CD4-positive, alpha-beta T cell treated with Interleukin-6 at 100 ng/mL for 8 hours (primary cell): Measurements from ENCODE around the gene EPHA10.
"Not testable (repeated sequence)": the region's sequence is repeated elsewhere in the genome, so short reads cannot be mapped to it uniquely, and the experiment has no call there.

Experiments
- DNase-seq: peaks from one replicate; pipeline ENCODE4 v3.0.0-alpha.2; 2020; ENCODE audit warnings: mixed read lengths, low spot score

Gene EPHA10

DNA sequence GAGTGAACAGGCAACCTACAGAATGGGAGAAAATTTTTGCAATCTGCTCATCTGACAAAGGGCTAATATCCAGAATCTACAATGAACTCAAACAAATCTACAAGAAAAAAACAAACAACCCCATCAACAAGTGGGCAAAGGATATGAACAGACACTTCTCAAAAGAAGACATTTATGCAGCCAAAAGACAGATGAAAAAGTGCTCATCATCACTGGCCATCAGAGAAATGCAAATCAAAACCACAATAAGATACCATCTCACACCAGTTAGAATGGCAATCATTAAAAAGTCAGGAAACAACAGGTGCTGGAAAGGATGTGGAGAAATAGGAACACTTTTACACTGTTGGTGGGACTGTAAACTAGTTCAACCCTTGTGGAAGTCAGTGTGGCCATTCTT is 6.5 kb upstream of the EPHA10 start:
- DNase-seq, result not testable (repeated sequence)

GRCh38 chr1:37767488-37767887 is 2.6 kb upstream of the EPHA10 start:
- DNase-seq, result no peak

DNA sequence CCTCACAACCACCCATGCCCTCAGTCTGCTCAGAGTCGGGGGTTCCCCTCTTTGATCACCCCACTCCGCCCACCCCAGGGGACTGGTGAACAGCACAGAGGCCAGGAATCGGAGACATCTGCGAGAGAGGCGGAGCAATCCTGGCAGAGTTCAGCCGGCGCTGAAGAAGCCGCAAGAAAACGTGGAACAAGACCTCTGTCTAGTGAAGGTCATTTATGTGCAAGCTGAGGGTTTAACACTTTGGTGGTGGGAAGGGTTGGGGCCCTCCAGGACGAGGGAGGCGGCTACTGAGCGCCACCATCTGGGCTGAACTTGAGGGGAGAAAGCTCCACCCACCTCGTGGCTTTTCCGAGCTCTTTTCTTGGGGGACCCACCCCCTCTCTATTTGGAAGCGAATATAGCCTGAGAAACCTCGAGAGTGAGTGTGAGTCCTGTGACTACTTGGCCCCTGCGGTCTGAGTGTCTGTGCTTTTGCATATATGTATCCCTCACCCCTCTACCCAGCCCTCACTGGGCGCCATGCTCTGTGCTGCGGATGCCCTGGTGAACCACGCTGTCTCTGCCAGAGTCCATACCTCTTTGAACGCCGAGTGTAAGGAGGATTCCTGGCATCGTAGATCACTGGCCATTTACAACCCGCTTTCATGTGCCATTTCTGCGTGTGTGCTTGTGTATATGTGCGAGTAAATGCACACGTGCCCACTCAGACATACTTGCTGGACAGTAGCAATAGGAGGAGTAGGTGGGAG is 1.2 kb upstream of the EPHA10 start:
- no peak for DNase-seq

GRCh38 chr1:37764414-37764825 is 500 bp downstream of the EPHA10 start:
- DNase-seq, result no peak

DNA sequence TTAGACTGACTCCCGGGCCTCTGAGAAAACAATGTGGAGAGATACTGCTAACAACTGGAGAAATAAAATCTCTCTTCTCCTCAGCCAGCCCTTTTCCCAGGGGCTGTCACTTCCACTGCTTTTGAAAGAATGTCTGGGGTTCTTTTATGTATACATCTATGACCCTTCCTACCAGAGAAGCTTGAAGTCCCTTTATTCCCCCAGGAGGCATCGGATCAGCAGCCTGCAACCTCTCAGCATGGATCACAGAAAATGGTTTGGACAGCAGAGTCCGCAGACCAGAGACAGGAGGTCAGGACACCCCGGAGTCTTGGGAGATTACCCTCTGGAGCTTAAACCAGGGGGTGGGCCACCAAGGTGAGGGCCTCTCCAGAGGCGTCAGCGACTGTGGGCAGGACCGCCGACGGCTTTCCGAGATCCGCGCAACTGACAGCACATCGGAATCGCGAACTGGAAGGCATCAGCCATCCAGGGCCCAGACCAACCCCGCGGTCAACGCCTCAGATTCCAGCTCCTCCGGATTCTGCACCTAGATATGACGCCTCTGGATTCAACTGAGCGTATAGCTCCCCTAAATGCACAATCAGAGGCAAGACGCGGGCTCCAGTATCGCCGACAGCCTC is 1.0 kb downstream of the EPHA10 start:
- no peak for DNase-seq

GRCh38 chr1:37762516-37762915 is 2.4 kb downstream of the EPHA10 start:
- no peak for DNase-seq

- no peak for DNase-seq
These were observed 3.4 kb downstream of the EPHA10 start for GRCh38 chr1:37761416-37762095.

DNA sequence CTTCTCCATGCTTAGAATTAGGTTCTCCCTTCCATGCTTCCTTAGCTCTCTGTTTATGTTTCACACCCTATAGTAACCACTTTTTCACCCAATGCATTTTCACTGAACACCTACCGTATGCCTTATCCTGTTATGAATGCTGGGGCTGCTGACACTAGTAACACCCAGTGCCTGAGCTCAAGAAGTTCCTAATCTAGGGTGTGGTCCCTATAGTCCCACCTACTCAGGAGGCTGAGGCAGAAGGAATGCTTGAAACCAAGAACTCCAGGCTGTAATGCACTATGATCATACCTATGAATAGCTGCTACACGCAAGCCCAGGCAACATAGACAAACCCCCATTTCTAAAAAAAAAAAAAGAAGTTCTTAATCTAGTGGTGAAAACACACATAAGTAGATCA is 5.5 kb downstream of the EPHA10 start:
- DNase-seq, result no peak

GRCh38 chr1:37755951-37756560 is 8.9 kb downstream of the EPHA10 start:
- DNase-seq, result no peak

- DNase-seq, result no peak
These were observed 9.6 kb downstream of the EPHA10 start for GRCh38 chr1:37755290-37755689.

- no peak for DNase-seq
These were observed 11.2 kb downstream of the EPHA10 start for GRCh38 chr1:37753473-37754321.

GRCh38 chr1:37752583-37753471 is 12.1 kb downstream of the EPHA10 start:
- DNase-seq, result no peak

DNA sequence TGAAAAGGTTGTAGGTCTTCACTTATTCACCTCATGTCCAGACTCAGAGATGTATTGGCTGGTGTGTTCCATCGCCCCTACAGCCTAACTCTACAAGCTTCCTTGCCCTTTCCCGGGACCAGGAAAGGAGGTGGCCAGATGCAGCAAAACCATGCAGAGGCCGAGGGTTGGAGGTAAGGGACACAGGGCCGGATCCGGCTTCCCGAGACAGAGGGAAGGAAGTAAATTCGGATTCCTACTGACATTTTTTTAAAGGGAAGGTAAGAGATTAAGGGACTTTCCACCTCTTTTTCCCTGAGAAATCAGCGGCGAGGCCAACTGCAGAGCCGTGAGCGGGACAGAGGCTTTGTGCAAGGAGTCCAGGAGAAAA is 12.7 kb downstream of the EPHA10 start:
- DNase-seq, result no peak

DNA sequence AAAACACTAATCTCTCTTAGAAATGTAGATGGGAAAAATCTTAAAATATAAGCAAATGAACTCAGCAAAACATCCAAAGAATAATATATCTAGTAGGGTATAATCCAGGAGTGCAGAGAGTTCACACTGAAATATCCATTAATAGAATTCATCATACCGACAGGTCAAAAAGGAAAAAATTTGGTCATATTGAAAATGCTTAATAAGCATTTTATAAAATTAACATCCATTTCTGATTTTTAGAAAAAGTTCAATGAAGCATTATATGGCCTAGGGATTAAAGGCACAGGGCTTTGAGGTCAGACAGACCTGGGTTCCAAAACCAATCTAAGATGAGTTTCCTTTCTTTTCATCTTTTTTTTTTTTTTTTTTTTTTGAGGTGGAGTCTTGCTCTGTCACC is 16.4 kb downstream of the EPHA10 start:
- no peak for DNase-seq

DNA sequence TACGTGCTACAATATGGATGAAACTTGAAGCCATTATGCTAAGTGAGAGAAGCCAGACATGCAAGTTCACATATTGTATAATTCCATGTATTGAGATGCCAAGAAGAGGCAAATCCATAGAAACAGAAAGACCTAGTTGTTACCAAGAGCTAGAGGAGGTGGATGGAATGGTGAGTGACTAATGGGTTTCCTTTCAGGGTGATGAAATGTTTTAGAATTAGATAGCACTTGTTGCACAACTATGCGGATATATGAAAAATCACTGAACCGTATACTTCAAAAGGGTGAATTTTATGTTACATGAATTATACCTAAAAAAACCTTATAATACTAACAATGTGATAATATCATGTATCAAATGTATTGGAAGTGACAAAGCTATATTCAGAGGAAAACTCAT is 18.1 kb downstream of the EPHA10 start:
- no peak for DNase-seq

DNA sequence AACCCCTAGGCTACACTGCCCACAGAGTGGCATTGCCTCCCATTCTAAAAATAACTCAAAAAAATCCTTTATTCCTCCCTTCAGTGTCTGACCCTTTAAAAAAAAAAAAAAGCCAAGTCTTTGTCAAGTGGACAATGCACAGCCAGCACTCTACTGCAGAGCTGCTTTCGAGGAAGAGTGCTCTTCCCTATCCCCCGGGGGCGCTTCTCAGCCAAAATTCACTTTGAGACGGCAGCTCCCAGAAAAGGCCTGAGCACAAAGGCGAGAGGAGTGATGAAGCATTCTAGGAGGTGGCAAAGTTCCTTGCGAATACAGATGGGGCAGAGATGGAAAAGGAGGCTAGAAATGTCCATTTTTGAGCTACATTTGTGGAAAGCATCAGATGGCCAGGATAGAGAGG is 23.3 kb downstream of the EPHA10 start:
- DNase-seq, result no peak

GRCh38 chr1:37741130-37741529 is 23.8 kb downstream of the EPHA10 start:
- no peak for DNase-seq

GRCh38 chr1:37739222-37739621 is 25.7 kb downstream of the EPHA10 start:
- DNase-seq, result no peak

DNA sequence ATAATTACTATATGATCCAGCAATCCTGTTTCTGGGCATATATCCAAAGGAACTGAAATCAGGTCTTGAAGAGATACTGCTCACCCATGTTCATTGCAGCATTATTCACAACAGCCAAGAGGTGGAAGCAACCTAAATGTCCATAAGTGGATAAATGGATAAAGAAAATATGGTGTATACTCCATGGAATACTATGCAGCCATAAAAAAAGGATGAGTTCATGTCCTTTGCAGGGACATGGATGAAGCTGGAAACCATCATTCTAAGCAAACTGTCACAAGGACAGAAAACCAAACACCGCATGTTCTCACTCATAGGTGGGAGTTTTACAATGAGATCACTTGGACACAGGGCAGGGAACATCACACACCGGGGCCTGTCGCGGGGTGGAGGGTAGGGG is 26.3 kb downstream of the EPHA10 start:
- DNase-seq, result not testable (repeated sequence)

- DNase-seq, result not testable (repeated sequence)
These were observed 26.9 kb downstream of the EPHA10 start for GRCh38 chr1:37737975-37738374.
